NCI-H2227 treated with DMSO at 0.1 percent for 48 hours (cell line): ENCODE measurements around the gene TCAF1.
"Not testable (repeated sequence)": the region's sequence is repeated elsewhere in the genome, so short reads cannot be mapped to it uniquely, and the experiment has no call there.

Experiments used
- DNase-seq: peaks from one replicate; lab custom pipeline; 2025; lab: John Stamatoyannopoulos, UW

Gene TCAF1

GRCh38 chr7:143905509-143905908 is 3.5 kb upstream of the TCAF1 start:
- DNase-seq = no peak

DNA sequence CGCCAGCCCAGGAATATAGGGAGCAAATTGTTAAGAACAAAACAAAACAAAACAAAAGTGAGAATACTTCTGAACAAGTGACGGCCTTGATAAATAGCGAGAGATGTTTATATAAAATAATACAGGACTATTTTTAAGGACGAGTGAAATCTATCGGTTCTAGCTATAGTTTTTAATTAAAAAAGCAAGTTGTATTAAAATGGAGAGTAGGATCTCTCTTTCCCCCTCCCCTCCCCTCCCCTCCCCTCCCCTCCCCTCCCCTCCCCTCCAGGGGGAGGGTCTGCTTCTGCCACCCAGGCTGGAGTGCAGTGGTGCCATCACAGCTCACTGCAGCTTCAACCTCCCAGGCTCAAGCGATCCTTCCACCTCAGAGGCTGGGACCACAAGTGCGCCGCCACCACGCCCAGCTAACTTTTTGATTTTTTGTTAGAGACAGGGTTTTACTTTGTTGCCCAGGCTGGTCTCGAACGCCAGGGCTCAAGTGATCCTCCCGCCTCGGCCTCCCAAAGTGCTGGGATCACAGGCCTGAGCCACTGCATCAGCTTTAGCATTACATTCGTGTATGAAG is 440 bp upstream of the TCAF1 start:
- DNase-seq = no peak

GRCh38 chr7:143901332-143901667 is 676 bp downstream of the TCAF1 start:
- DNase-seq = no peak

DNA sequence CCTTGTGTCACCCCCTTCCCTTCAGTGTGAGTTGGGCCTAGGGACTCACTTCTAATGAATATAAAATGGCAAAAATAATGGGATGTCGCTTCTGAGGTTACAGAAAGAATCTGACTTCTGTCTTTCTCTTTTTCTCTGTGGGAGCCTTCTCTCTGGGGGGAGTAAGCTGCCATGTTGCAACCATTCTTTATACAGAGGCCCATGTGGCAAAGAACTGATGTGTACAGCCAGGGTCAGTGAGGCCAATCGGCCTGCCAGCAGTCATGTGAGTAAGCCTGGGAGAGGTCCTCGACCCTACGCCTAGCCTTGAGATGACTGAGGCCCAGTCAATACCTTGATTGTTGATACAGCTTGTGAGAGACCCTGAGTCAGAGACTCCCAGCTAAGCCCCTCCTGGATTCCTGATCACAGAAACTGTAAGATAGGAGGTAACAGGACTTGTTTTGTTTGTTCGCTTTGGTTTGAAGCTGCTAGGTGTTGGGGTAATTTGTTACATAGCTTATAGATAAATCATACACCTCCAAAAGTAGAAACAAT is 1.7 kb downstream of the TCAF1 start:
- no peak for DNase-seq

GRCh38 chr7:143898810-143899209 is 3.2 kb downstream of the TCAF1 start:
- no peak for DNase-seq

DNA sequence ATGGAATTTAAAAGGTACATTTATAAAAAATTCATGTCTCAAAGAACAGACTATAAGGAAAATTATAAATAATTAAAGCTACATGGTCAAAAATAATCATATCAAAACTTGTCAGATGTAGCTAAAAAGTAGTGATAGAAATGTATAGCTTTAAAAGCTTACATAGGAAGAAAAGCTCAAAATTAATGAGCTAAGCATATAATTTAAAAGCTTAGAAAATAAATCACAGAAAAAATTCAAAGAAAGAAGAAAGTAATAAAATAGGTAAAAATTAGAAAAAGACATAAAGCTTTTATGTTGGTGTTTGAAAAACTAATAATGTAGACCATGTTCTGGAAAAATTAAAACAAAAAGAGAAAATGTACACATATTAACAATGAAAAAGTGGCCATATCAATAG is 5.3 kb downstream of the TCAF1 start:
- DNase-seq = no peak

DNA sequence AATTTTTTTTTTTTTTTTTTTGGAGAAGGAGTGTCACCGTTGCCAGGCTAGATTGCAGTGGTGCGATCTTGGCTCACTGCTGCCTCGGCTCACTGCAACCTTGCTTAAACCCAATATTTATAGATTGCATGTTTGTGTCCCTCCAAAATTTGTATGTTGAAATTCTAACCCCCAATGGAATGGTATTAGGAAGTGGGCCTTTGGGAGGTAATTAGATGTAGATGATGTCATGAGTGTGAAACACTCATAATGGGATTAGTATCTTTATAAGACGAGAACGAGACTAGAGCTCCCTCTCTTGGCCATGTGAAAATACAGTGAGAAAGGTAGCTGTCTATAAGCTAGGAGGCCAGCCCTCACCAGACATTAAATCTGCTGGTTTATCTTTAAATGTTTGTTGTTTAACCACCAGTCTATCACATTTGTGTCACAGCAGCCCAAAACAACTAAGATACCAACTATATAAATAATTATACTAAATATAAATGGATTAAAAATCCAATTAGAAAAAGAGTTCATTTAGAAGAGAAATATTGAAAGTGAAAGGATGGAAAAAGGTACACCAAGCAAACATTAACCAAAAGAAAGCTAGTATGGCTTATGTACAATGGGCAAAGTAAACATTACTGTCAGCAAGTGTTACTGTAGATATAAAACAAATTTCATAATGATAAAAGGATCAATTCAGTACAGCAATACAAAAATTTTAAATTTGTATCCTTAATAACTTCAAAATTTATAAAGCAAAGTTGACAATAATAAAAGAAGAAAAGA is 9.3 kb downstream of the TCAF1 start:
- DNase-seq = no peak

- no peak for DNase-seq
Measured at GRCh38 chr7:143891457-143891856, 10.5 kb downstream of the TCAF1 start.

GRCh38 chr7:143890558-143890957 is 11.4 kb downstream of the TCAF1 start:
- no peak for DNase-seq

DNA sequence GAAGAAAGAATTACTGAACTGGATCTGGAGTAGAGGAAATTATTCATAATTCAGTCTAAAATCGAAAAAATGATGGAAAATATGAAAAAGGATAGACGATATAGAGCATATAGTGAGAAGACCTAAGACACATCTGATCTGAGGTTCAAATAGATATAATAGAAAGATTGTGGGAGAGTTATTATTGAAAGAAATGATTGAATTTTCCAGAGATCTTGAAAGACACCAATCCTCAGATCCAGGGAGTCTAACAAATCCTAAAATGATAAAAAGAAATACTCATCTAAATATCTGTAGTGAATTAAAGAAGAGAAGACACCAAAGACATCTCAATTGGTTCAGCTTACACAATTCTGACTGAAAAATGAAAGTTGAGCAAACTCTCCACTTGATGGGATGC is 12.9 kb downstream of the TCAF1 start:
- no peak for DNase-seq

DNA sequence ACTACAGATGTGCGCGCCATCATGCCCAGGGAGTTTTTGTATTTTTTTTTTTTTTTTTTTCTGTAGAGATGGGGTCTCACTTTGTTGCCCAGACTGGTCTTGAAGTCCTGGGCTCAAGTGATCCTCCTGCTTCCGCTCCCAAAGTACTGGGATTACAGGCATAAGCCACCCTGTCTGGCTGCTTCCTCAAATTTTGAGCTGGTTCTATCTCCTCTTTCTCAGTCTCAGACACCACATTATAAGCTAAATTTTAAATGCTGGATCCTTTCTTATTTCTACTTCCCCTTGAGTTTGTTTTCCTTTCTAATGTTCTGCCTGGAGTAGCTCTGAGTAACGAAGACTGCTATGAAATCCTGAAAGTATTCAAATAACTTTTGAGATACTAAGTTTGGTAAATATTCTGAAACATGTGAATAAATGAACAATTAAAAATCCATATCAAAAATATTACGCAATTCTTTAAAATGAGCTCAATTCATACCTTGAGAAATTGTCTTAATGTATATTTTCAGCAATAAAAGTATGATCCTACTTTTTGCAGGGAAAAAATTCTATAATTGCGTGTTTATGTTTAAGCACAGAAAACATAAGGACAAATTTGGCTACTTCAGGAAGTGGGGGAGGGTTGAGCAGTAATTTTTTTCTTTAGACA is 15.0 kb downstream of the TCAF1 start:
- DNase-seq = no peak

DNA sequence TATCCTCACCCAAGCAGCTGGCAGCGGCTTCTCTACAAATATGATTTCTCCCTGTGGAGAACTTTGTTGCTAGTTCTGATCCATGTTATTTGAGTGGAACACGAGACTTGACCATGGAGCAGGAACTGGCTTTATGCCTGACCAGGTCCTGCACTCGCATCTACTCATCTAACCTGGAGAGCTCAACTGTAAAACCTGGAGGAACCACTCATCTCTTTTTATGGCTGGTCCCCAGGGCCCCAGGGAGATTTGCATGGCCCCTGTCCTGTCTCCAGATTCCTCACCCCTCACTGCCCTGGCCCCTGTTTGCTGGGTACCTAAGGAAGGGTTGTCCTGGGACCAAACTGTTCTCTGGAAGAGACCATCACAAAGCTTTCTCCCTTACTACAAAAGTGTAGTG is 16.0 kb downstream of the TCAF1 start:
- DNase-seq = no peak

GRCh38 chr7:143884969-143885559 is 16.9 kb downstream of the TCAF1 start:
- peak; percentile 89 for DNase-seq

GRCh38 chr7:143884241-143884968 is 17.6 kb downstream of the TCAF1 start:
- DNase-seq = peak; percentile 72

- peak; percentile 78 for DNase-seq
Measured at GRCh38 chr7:143882604-143883078, 19.3 kb downstream of the TCAF1 start.

- DNase-seq = peak; percentile 71
Measured at GRCh38 chr7:143882020-143882603, 19.9 kb downstream of the TCAF1 start.

GRCh38 chr7:143878884-143879283 is 23.1 kb downstream of the TCAF1 start:
- DNase-seq = no peak

DNA sequence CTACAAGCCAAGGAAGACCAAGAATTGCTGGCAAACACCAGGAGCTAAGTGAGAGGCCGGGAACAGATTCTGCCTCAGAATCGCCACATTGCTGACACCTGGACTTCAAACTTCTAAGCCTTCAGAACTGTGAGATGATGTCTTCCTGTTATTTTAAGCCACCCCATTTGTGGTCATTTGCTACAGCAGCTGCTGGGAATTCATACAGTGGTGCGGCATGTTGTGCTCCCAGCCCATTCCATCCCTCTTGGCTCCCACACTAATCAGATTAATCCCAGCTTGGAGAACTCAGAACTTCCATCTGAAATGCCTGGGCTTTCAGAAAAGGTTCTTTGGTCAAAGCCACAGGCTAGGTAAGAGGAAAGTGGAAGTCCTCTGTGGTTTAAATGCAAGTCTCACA is 24.9 kb downstream of the TCAF1 start:
- DNase-seq = no peak

GRCh38 chr7:143876218-143876617 is 25.8 kb downstream of the TCAF1 start:
- DNase-seq = no peak

- DNase-seq = not testable (repeated sequence)
Measured at GRCh38 chr7:143873242-143873641, 28.7 kb downstream of the TCAF1 start.

- DNase-seq = not testable (repeated sequence)
Measured at GRCh38 chr7:143871534-143871933, 30.4 kb downstream of the TCAF1 start.

DNA sequence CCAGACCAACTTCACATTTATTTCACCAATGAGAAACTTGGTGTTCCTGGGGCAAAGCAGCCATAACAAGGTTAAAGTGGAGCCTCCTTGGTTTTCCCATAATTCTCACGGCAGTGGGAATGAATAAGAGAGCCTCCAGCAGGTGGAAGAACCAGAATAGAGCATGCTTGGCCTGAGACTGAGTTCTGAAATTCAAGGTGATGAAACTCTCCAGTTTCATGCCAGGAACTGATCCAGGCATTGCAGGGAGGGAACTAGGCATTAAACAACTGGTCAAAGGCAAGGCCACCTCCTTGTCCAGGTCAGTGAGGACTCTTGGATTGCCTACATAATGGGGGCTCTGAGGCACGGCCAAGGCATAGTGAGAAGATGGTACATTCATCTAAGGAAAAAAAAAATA is 44.0 kb downstream of the TCAF1 start:
- DNase-seq = not testable (repeated sequence)
